NCI-H748 (cell line): ENCODE results near the gene SPC24.
"Not testable (repeated sequence)": the region's sequence is repeated elsewhere in the genome, so short reads cannot be mapped to it uniquely, and the experiment has no call there.

Source experiments
- DNase-seq: peaks from one replicate; lab custom pipeline; 2025; ENCODE audit not compliant: unreplicated experiment; lab: John Stamatoyannopoulos, UW

The SPC24 gene

GRCh38 chr19:11166281-11167142 lies 10.9 kb upstream of the SPC24 start:
- DNase-seq = no peak

GRCh38 chr19:11165486-11166030 lies 10.0 kb upstream of the SPC24 start:
- DNase-seq = no peak

GRCh38 chr19:11164879-11165406 lies 9.4 kb upstream of the SPC24 start:
- no peak for DNase-seq

GRCh38 chr19:11164296-11164695 lies 8.7 kb upstream of the SPC24 start:
- no peak for DNase-seq

GRCh38 chr19:11160440-11160768 lies 4.8 kb upstream of the SPC24 start:
- not testable (repeated sequence) for DNase-seq

- DNase-seq = no peak
Measured at GRCh38 chr19:11159598-11160439, 4.2 kb upstream of the SPC24 start.

- DNase-seq = no peak
Measured at GRCh38 chr19:11154683-11155047, 917 bp downstream of the SPC24 start.

- DNase-seq = no peak
Measured at GRCh38 chr19:11152318-11153062, 3.1 kb downstream of the SPC24 start.

GRCh38 chr19:11151181-11151580 lies 4.4 kb downstream of the SPC24 start:
- DNase-seq = no peak

- no peak for DNase-seq
Measured at GRCh38 chr19:11148001-11148400, 7.6 kb downstream of the SPC24 start.

GRCh38 chr19:11145536-11145924 lies 10.1 kb downstream of the SPC24 start:
- no peak for DNase-seq

GRCh38 chr19:11142528-11143171 lies 12.9 kb downstream of the SPC24 start:
- DNase-seq = peak; percentile 21

- DNase-seq = no peak
Measured at GRCh38 chr19:11141937-11142527, 13.6 kb downstream of the SPC24 start.

- no peak for DNase-seq
Measured at GRCh38 chr19:11140896-11141295, 14.7 kb downstream of the SPC24 start.

GRCh38 chr19:11140023-11140538 lies 15.5 kb downstream of the SPC24 start:
- not testable (repeated sequence) for DNase-seq

GRCh38 chr19:11138601-11139300 lies 16.8 kb downstream of the SPC24 start:
- no peak for DNase-seq

- DNase-seq = peak; percentile 85
Measured at GRCh38 chr19:11137542-11138384, 17.8 kb downstream of the SPC24 start.

GRCh38 chr19:11136400-11137101 lies 19.0 kb downstream of the SPC24 start:
- DNase-seq = no peak
